ENCODE measurements around the gene PPM1E.
"Not testable (repeated sequence)": the region's sequence is repeated elsewhere in the genome, so short reads cannot be mapped to it uniquely, and the experiment has no call there.

Gene PPM1E

GRCh38 chr17:58823051-58823525 is 67.4 kb downstream of the PPM1E start:
- DNase-seq (ENCODE audit: low read depth, low spot score): no peak
- H3K4me3 ChIP-seq (ENCODE audit: low read length): no peak overlapping the region

- no peak overlapping the region for H3K4me3 ChIP-seq (ENCODE audit: low read length)
- no peak for DNase-seq (ENCODE audit: low read depth, low spot score)
These were observed 73.6 kb downstream of the PPM1E start for GRCh38 chr17:58829172-58829637.

GRCh38 chr17:58831780-58832179 is 76.1 kb downstream of the PPM1E start:
- no peak overlapping the region for H3K4me3 ChIP-seq (ENCODE audit: low read length)
- DNase-seq (ENCODE audit: low read depth, low spot score): no peak

- no peak overlapping the region for H3K4me3 ChIP-seq (ENCODE audit: low read length)
These were observed 76.9 kb downstream of the PPM1E start for GRCh38 chr17:58832514-58832913.

GRCh38 chr17:58837699-58838098 is 82.0 kb downstream of the PPM1E start:
- H3K4me3 ChIP-seq (ENCODE audit: low read length): no peak overlapping the region
- DNase-seq (ENCODE audit: low read depth, low spot score): no peak

More at GRCh38 chr17:58832514-58832913, 76.9 kb downstream of the PPM1E start:
- DNase-seq (ENCODE audit: low read depth, low spot score): no peak

GRCh38 chr17:58840820-58841612 is 85.4 kb downstream of the PPM1E start:
- H3K4me3 ChIP-seq (ENCODE audit: low read length): no peak overlapping the region
- no peak for DNase-seq (ENCODE audit: low read depth, low spot score)

- not testable (repeated sequence) for H3K4me3 ChIP-seq (ENCODE audit: low read length); DNase-seq (ENCODE audit: low read depth, low spot score)
These were observed 90.8 kb downstream of the PPM1E start for GRCh38 chr17:58846413-58846812.

GRCh38 chr17:58850106-58850505 is 94.5 kb downstream of the PPM1E start:
- not testable (repeated sequence) for DNase-seq (ENCODE audit: low read depth, low spot score); H3K4me3 ChIP-seq (ENCODE audit: low read length)

- H3K4me3 ChIP-seq (ENCODE audit: low read length): no peak overlapping the region
- no peak for DNase-seq (ENCODE audit: low read depth, low spot score)
These were observed 109.6 kb downstream of the PPM1E start for GRCh38 chr17:58865301-58865700.

GRCh38 chr17:58870747-58871146 is 115.1 kb downstream of the PPM1E start:
- no peak for DNase-seq (ENCODE audit: low read depth, low spot score)

GRCh38 chr17:58873926-58874325 is 118.3 kb downstream of the PPM1E start:
- no peak for DNase-seq (ENCODE audit: low read depth, low spot score)
- H3K4me3 ChIP-seq (ENCODE audit: low read length): no peak overlapping the region

More at GRCh38 chr17:58870747-58871146, 115.1 kb downstream of the PPM1E start:
- H3K4me3 ChIP-seq (ENCODE audit: low read length): no peak overlapping the region

- no peak overlapping the region for H3K4me3 ChIP-seq (ENCODE audit: low read length)
- no peak for DNase-seq (ENCODE audit: low read depth, low spot score)
These were observed 119.6 kb downstream of the PPM1E start for GRCh38 chr17:58875261-58875660.

- no peak for DNase-seq (ENCODE audit: low read depth, low spot score)
- no peak overlapping the region for H3K4me3 ChIP-seq (ENCODE audit: low read length)
These were observed 128.5 kb downstream of the PPM1E start for GRCh38 chr17:58884161-58884560.

GRCh38 chr17:58886514-58886913 is 130.9 kb downstream of the PPM1E start:
- no peak for DNase-seq (ENCODE audit: low read depth, low spot score)
- H3K4me3 ChIP-seq (ENCODE audit: low read length): no peak overlapping the region

- no peak overlapping the region for H3K4me3 ChIP-seq (ENCODE audit: low read length)
- DNase-seq (ENCODE audit: low read depth, low spot score): no peak
These were observed 134.3 kb downstream of the PPM1E start for GRCh38 chr17:58889928-58890327.

GRCh38 chr17:58899191-58899590 is 143.5 kb downstream of the PPM1E start:
- no peak overlapping the region for H3K4me3 ChIP-seq (ENCODE audit: low read length)
- no peak for DNase-seq (ENCODE audit: low read depth, low spot score)

GRCh38 chr17:58902322-58902721 is 146.7 kb downstream of the PPM1E start:
- no peak for DNase-seq (ENCODE audit: low read depth, low spot score)
- H3K4me3 ChIP-seq (ENCODE audit: low read length): no peak overlapping the region

GRCh38 chr17:58911741-58912343 is 156.2 kb downstream of the PPM1E start:
- no peak overlapping the region for H3K4me3 ChIP-seq (ENCODE audit: low read length)
- no peak for DNase-seq (ENCODE audit: low read depth, low spot score)

- DNase-seq (ENCODE audit: low read depth, low spot score): no peak
- no peak overlapping the region for H3K4me3 ChIP-seq (ENCODE audit: low read length)
These were observed 157.9 kb downstream of the PPM1E start for GRCh38 chr17:58913552-58913951.

- no peak for DNase-seq (ENCODE audit: low read depth, low spot score)
- no peak overlapping the region for H3K4me3 ChIP-seq (ENCODE audit: low read length)
These were observed 158.5 kb downstream of the PPM1E start for GRCh38 chr17:58913971-58914769.

Data from Jurkat, Clone E6-1 (cell line).